Stimulated activated CD8-positive, alpha-beta memory T cell treated with anti-CD3 and anti-CD28 coated beads, Interleukin-12 subunit alpha, Interleukin-12 subunit beta, amount 100 ng/mL, for 1 hour (primary cell): ENCODE data around the gene CENPW.

Experiments used
- DNase-seq: peaks from one replicate; pipeline ENCODE4 v3.0.0-alpha.2; 2020; ENCODE audit warnings: low read depth

Gene CENPW

DNA sequence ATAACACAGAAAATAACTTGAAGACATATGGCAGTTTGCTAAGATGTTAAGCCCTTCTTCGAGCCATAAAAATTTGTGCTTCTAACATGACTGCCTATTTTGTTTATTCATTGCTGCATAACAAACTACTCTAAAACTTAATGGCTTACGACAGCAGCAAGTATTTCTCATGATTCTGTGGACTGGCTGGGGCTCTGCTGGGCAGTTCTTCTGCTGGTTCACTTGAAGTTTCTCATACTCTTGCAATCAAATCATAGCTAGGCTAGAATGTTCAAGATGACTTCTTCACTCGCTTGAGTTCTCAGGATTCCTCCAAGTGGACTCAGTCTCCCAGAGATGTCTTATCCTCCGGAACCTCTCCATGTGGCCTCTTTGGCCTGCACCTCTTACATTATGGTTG lies 33.4 kb downstream of the CENPW start:
- no peak for DNase-seq

DNA sequence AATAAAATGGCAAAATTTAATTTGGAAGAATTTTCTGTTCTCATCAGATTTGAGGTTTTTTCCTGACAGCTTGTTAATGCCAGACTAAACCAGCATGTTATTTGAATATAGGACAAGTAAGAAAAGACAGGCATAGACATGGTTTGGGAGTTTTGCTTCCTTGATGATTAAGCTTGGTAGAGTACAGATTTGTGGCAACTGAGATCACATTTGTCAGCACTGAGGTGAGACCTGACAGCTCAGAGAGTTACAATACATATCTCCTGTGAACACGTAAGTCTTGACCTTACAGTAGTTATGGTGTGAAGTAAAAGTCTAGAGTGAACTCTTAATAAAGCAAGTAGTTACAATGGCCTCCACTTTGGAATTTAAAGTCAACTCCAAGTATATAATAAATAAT lies 34.5 kb downstream of the CENPW start:
- DNase-seq = no peak

DNA sequence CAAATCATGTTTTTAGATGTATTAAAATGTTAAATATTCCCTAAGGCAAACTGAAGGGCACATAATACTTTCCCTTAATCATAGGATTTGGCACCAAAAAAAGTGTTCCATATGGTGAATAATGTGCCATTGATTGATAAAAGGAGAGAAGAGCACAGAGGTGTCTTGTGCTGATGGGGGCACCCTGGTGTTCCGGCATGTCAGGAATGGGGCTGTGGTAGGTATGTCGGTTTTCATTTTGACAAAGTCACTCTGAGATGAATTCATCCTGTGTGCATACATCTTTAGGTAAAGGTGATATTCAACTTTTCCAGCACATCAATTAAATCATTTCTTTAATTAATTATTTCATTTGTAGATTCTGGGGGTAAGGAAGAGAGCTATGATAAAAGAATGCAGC lies 36.8 kb downstream of the CENPW start:
- DNase-seq = no peak

DNA sequence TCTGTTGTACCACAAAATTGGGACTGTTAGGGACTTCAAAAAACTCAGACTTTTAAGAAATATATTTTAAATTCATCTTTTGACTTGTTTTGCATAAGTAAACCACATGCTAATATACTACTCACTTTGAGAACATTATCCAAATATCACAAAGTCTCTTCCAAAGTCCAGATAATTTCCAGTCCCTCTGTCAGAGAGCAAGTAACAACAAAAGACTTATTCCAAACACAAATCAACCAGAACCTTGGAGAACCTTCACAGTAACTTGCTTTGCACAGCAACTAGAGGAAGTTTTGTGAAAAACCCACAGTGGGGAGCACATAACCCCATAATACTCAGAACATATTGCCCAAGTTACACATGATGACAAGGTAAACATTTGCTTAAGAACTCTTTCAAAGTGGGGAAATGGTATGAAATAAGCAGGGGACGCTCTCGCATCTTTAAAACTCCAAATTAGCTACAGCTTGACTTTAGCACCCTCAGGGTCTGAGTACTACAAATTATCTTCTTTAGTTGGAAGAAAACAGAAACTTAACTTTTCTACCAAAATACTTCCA lies 37.8 kb downstream of the CENPW start:
- no peak for DNase-seq

GRCh38 chr6:126380072-126380583 lies 40.2 kb downstream of the CENPW start:
- DNase-seq = no peak

DNA sequence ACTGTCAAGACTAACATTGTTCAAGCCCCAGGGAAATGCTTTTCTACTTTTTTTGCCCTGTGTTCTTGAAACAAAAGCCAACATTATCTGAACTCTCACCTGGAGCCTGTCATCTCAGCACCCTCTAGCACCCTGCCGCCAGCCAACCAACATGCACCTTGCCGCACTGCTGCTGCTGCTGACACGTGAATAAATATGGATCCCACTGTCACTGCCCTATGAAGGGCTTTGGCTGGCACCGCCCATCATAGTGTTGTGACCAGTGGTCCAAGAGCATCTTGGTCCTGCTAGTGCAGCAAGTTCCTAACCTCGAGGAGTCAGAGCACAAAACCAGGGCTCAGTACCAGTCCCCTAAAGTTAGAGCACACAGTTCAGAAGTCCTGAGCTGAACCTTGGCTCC lies 41.6 kb downstream of the CENPW start:
- DNase-seq = no peak

DNA sequence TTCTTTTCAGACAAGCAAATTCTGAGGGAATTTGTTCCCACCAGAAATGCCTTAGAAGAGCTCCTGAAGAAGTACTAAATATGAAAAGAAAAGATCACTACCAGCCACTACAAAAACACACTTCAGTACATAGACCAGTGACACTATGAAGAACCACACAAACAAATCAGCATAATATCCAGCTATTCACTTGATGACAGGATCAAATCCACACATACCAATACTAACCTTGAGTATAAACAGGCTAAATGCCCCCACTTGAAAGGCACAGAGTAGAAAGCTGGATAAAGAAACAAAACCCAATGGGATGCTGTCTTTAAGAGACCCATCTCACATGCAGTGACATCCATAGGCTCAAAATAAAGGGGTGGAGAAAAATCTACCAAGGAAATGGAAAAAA lies 43.3 kb downstream of the CENPW start:
- DNase-seq = no peak

- DNase-seq = no peak
These were observed 45.6 kb downstream of the CENPW start for GRCh38 chr6:126385536-126385935.

GRCh38 chr6:126388104-126388598 lies 48.2 kb downstream of the CENPW start:
- DNase-seq = no peak

DNA sequence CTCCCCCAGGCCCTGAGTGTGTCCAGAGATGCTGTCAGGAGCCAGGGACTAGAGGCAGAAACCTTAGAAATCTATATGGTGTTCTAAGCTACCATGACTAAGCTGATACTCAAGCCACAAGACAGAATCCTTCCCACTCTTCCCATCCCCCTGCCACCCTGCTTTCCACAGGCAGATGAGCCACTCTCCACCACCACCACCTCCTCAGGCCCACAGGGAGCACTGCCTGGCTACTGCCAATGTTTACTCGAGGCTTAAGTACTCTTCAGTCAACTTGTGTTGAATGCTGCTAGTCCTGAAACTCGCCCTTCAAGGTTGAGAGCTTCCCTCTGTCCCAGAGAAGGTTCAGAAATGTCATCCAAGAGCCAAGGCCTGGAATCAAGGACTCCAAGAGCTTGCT lies 56.2 kb downstream of the CENPW start:
- DNase-seq = no peak
